Endothelial cell of umbilical vein (primary cell): Measurements from ENCODE around the gene RTF2. TPM values are rescaled to one million over a fixed set of nuclear protein-coding genes. Genes with fewer than 3 reads are reported as not detected.

ENCODE experiments used
- BruUV-seq: library from RNA; stranded (reverse); fragments of 400-500 nt; replicated peaks from 2 replicates; lab custom pipeline; 2021; lab: Mats Ljungman, UMichigan
- CTCF ChIA-PET: fragments of 300-600, 350-600 bp; sonication (Branson Sonifier 250); formaldehyde crosslinking; loops from one replicate; lab custom pipeline; 2021; ENCODE audit warnings: antibody characterized with exemption, inconsistent platforms; lab: Charles Lee
- POLR2A ChIA-PET: fragments of 300-600, 350-600 bp; sonication (Branson Sonifier 250); formaldehyde crosslinking; loops from one replicate; lab custom pipeline; 2021; ENCODE audit warnings: antibody characterized with exemption, inconsistent platforms; lab: Charles Lee
- DNase-seq: peaks from one replicate; pipeline ENCODE4 v3.0.0-alpha.2; 2011; ENCODE audit warnings: low read depth, low spot score
- FAIRE-seq: peaks from 2 replicates; lab custom pipeline; 2011; peaks lifted over from hg19 to GRCh38; lab: Jason Lieb, UNC
- H2AFZ ChIP-seq: 2 replicates; pipeline ENCODE4 v1.6.0; 2012; ENCODE audit warnings: low read depth, low read length, control low read depth, inconsistent platforms
- H3K27ac ChIP-seq: 2 replicates; pipeline ENCODE4 v1.5.1; 2011; ENCODE audit warnings: low read depth, mild to moderate bottlenecking, control low read depth, low read length, moderate library complexity; ENCODE audit not compliant: insufficient read depth
- H3K27me3 ChIP-seq, 2 experiments: 2 replicates each; pipeline versions ENCODE4 v1.6.0 to v1.6.1; 2011; ENCODE audit warnings: low read length in 2 of 2, mixed read lengths in 1 of 2; ENCODE audit not compliant: control insufficient read depth in 2 of 2, insufficient read depth in 2 of 2
- H3K36me3 ChIP-seq, 2 experiments: 2 replicates in 1 of 2; 3 replicates in 1 of 2; pipeline ENCODE4 v1.5.1; 2011; ENCODE audit warnings: low read length in 2 of 2, mild to moderate bottlenecking in 1 of 2, moderate library complexity in 1 of 2; ENCODE audit not compliant: control insufficient read depth in 2 of 2, insufficient read depth in 2 of 2; ENCODE audit errors: extremely low read depth in 1 of 2
- H3K4me1 ChIP-seq: 3 replicates; pipeline ENCODE4 v1.5.1; 2011; ENCODE audit warnings: mild to moderate bottlenecking, low read length; ENCODE audit not compliant: control insufficient read depth, insufficient read depth; ENCODE audit errors: extremely low read depth
- H3K4me2 ChIP-seq: 2 replicates; pipeline ENCODE4 v1.6.1; 2011; ENCODE audit warnings: low read length, control low read depth, mixed read lengths; ENCODE audit not compliant: insufficient read depth
- H3K4me3 ChIP-seq, 3 experiments: fragments of 200-600 bp in 1 of 3; sonication (generic), shearing (Covaris generic) in 1 of 3; replicated peaks in 1 of 3; 2 replicates each; pipeline ENCODE4 v1.5.1; 2011 to 2016; ENCODE audit warnings: control low read depth in 3 of 3, low read length in 3 of 3, mild to moderate bottlenecking in 2 of 3, inconsistent platforms in 1 of 3, low read depth in 1 of 3, moderate library complexity in 1 of 3; ENCODE audit not compliant: insufficient read depth in 1 of 3
- H3K79me2 ChIP-seq: 2 replicates; pipeline ENCODE4 v1.6.0; 2012; ENCODE audit warnings: low read length, inconsistent platforms; ENCODE audit not compliant: control insufficient read depth, insufficient read depth
- H3K9ac ChIP-seq: replicated peaks from 2 replicates; pipeline ENCODE3; 2011; ENCODE audit warnings: low read length, control low read depth; ENCODE audit not compliant: insufficient read depth; ENCODE audit errors: extremely low read depth
- H3K9me1 ChIP-seq: replicated peaks from 3 replicates; pipeline ENCODE4 v1.6.0; 2011; ENCODE audit warnings: mild to moderate bottlenecking, low read length; ENCODE audit not compliant: control insufficient read depth, insufficient read depth; ENCODE audit errors: extremely low read depth
- H3K9me3 ChIP-seq: replicated peaks from 2 replicates; pipeline ENCODE4 v1.5.1; 2012; ENCODE audit warnings: low read length, inconsistent platforms; ENCODE audit not compliant: control insufficient read depth, insufficient read depth
- H4K20me1 ChIP-seq: replicated peaks from 2 replicates; pipeline ENCODE3; 2011; ENCODE audit warnings: mild to moderate bottlenecking, low read length; ENCODE audit not compliant: control insufficient read depth, insufficient read depth; ENCODE audit errors: extremely low read depth
- EZH2 ChIP-seq: IDR thresholded peaks from 2 replicates; pipeline ENCODE4 v1.6.1; 2012; ENCODE audit warnings: borderline replicate concordance, low read depth, mild to moderate bottlenecking, moderate library complexity, low read length, inconsistent platforms; ENCODE audit not compliant: severe bottlenecking
- FOS ChIP-seq: IDR thresholded peaks from 2 replicates; pipeline ENCODE4 v1.6.1; 2011; ENCODE audit warnings: mild to moderate bottlenecking, low read length, moderate library complexity, borderline replicate concordance; ENCODE audit not compliant: insufficient read depth
- GATA2 ChIP-seq: IDR thresholded peaks from 2 replicates; pipeline ENCODE4 v1.7.0; 2011; ENCODE audit warnings: low read depth, mild to moderate bottlenecking, moderate library complexity, mixed read lengths, low read length; ENCODE audit not compliant: insufficient read length, insufficient read depth
- JUN ChIP-seq: IDR thresholded peaks from 2 replicates; pipeline ENCODE4 v1.6.1; 2011; ENCODE audit warnings: borderline replicate concordance, low read depth; ENCODE audit not compliant: insufficient read length, insufficient read depth
- MYC ChIP-seq: IDR thresholded peaks from one replicate; pipeline ENCODE4 v1.6.1; 2011; ENCODE audit warnings: mild to moderate bottlenecking, low read depth, low read length
- POLR2A ChIP-seq: IDR thresholded peaks from 2 replicates; pipeline ENCODE4 v1.6.1; 2012; ENCODE audit warnings: low read depth, mild to moderate bottlenecking, control low read depth, low read length
- POLR2AphosphoS5 ChIP-seq: IDR thresholded peaks from 2 replicates; pipeline ENCODE4 v1.6.1; 2012; ENCODE audit warnings: low read depth, mild to moderate bottlenecking, control low read depth, low read length, moderate library complexity; ENCODE audit not compliant: insufficient read depth
- dilution Hi-C: fragments of 300-500 bp; cut with MboI; formaldehyde crosslinking; loops from one replicate; pipeline ENCODE4 v1.15.0; 2019; ENCODE audit warnings: low sequenced_read_pairs; ENCODE audit not compliant: extremely low pct_ligation_motif_present
- intact Hi-C: fragments of 100-400 bp; cut with micrococcal nuclease; formaldehyde crosslinking; loops from one replicate; pipeline ENCODE4 v1.10.0; 2022
- polyA plus RNA-seq, 4 experiments: library from polyadenylated mRNA; depleted of rRNA in 3 of 4; stranded (reverse) in 3 of 4; unstranded in 1 of 4; fragments of >200 nt; gene quantifications; 2 replicates each; pipeline versions ENCODE4 v1.2.1 to v1.2.3, GENCODE V29; 2011 to 2012; ENCODE audit warnings: missing spikeins in 1 of 4
- total RNA-seq: library from RNA; stranded (reverse); gene quantifications from 2 replicates; pipeline ENCODE4 v1.2.3, GENCODE V29; 2021
- TF ChIP-seq, protein P1 (sequence below), 2 donors: IDR thresholded peaks; 1 replicate in 1 of 2; 2 replicates in 1 of 2; pipeline ENCODE4 v1.5.1; 2011; ENCODE audit warnings: low read length in 2 of 2, mild to moderate bottlenecking in 2 of 2, moderate library complexity in 2 of 2, control low read depth in 1 of 2, inconsistent platforms in 1 of 2, low read depth in 1 of 2; ENCODE audit not compliant: insufficient read depth in 1 of 2; ENCODE audit errors: extremely low read depth in 1 of 2
- TF ChIP-seq, protein P2 (sequence below): IDR thresholded peaks from 2 replicates; pipeline ENCODE4 v1.6.1; 2011; ENCODE audit not compliant: insufficient read depth, insufficient read length

RTF2 gene
- total and polyA plus RNA-seq, 2 donors (not counting 3 experiments of a cell fraction or from before 2014, with no cell fraction given), result 68.8 to 84.7 TPM

DNA sequence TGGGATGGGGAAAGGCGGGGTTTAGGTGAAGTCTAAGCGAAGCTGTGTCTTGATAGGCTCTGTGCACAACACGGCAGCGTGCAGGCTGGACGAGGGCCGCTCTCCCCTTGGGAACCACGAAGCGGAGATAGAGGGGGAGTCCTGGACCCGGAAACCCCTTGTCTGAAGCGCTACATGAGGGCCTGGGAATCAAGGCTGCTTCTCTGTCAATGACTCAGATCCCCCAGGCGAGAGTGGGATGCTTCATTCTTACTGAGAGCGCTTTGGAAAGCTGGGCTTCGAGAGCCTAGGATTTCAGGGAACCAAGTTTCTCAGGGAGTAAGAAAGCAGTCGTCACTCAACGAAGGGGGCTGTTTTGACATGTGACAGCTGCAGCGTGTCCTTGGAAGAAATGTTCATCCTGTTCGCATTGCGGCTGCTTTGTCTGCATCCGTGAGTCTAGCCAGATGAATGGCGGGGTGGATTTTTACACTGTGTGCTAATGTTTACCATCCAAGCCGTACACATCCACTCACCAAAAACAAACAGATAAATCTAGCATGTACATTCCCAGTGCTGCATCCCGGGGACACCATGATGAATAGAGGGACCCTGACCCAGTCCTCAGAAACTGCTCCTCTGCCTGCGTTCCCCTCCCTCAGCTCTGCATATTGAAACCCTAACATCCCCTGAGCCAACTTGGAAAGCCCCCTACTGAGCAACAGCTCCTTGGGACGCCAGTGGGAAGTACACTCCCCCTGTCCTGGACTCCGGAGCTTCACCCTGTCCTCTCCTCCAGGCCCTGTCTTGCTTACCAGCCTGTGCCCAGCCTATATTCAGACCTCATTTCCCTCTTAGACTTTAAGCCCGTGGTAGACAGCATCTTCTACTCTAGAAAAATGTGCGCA lies 24.5 kb upstream of the RTF2 start:
- no peak overlapping the region for H2AFZ ChIP-seq
- H4K20me1 ChIP-seq, result no peaks in the 10 kb centered on the region
- DNase-seq (no peak), FAIRE-seq (no peak)
- no peak overlapping the region for H3K4me2 ChIP-seq
- no peaks in the 10 kb centered on the region for H3K36me3 ChIP-seq
- TF ChIP-seq, protein P1, sequence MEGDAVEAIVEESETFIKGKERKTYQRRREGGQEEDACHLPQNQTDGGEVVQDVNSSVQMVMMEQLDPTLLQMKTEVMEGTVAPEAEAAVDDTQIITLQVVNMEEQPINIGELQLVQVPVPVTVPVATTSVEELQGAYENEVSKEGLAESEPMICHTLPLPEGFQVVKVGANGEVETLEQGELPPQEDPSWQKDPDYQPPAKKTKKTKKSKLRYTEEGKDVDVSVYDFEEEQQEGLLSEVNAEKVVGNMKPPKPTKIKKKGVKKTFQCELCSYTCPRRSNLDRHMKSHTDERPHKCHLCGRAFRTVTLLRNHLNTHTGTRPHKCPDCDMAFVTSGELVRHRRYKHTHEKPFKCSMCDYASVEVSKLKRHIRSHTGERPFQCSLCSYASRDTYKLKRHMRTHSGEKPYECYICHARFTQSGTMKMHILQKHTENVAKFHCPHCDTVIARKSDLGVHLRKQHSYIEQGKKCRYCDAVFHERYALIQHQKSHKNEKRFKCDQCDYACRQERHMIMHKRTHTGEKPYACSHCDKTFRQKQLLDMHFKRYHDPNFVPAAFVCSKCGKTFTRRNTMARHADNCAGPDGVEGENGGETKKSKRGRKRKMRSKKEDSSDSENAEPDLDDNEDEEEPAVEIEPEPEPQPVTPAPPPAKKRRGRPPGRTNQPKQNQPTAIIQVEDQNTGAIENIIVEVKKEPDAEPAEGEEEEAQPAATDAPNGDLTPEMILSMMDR (IDR thresholded peaks at IDR 0.05; ENCODE audit: extremely low read depth in 1 of 2, insufficient read depth in 1 of 2, low read depth in 1 of 2, low read length in 2 of 2), result no peak
- no peak for TF ChIP-seq EZH2
- TF ChIP-seq, protein P2, sequence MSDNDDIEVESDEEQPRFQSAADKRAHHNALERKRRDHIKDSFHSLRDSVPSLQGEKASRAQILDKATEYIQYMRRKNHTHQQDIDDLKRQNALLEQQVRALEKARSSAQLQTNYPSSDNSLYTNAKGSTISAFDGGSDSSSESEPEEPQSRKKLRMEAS, result no peak
- TF ChIP-seq FOS, result no peak
- no peak for TF ChIP-seq POLR2AphosphoS5
- no peak for TF ChIP-seq JUN
- no peak for TF ChIP-seq GATA2
- TF ChIP-seq MYC, result no peak
- TF ChIP-seq POLR2A, result no peak
- CTCF ChIA-PET, result interaction anchor here (1.8 kb wide), 1 partner anchor 16 kb away, joined by 6 read pairs; no protein-coding TSS in a partner anchor
- POLR2A ChIA-PET, result no interaction called here
- no peak overlapping the region for H3K9ac ChIP-seq
- H3K4me1 ChIP-seq, result no peaks in the 10 kb centered on the region
- H3K9me3 ChIP-seq, result no peaks in the 10 kb centered on the region
- intact Hi-C loops (no loop called here), dilution Hi-C loops (no loop called here)
- no peaks in the 10 kb centered on the region for H3K79me2 ChIP-seq
- BruUV-seq, result no TSS peak
- no peaks in the 10 kb centered on the region for H3K9me1 ChIP-seq
- H3K27me3 ChIP-seq, result peaks cover 4 to 12% of the 10 kb centered on the region in 2 experiments
- no peak overlapping the region for H3K4me3 ChIP-seq
- H3K27ac ChIP-seq, result no peak overlapping the region
